GM18517 (cell line): ENCODE data around the gene ZNHIT3.

Experiments
- ATAC-seq: cut with Tn5 transposase; IDR thresholded peaks from one replicate; pipeline ENCODE4 v1.9.1; 2021; ENCODE audit warnings: mild to moderate bottlenecking, moderate library complexity; ENCODE audit not compliant: unreplicated experiment

The ZNHIT3 gene

DNA sequence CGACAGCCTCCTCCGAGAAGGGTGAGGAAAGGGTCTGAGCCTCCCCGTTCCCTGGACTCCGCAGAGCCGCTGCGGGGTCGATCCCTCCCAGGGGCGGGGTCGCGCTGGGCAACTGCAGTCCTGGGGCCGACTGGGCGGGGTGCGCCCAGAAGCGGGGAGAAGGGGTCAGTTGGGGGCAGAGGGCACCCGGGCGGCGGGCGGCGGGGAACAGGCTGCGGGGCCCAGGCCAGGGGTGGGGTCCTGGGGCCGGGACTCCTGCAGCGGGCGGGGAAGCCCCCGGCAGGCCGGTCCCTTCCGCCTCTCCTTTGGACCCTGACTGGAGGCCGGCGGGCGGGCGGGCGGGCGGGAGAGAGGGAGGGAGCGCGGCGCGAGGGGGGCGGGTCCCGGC lies 58.6 kb downstream of the ZNHIT3 start:
- ATAC-seq, result no peak
